Measurements from ENCODE around the gene FTSJ3.

GRCh38 chr17:63836811-63837210 lies 9.3 kb upstream of the FTSJ3 start:
- TF ChIP-seq CTCF (IDR thresholded peaks at IDR 0.05) (no peak), POLR2A (IDR thresholded peaks at IDR 0.05) (no peak)

All from heart left ventricle (tissue), 13 donors.